GM12878 (cell line): ENCODE measurements around the gene PIGU. TPM values are rescaled to one million over a fixed set of nuclear protein-coding genes. Genes with fewer than 3 reads are reported as not detected.

Experiments used
- ATAC-seq: fragments of 200-7000 bp; cut with Tn5 transposase; 3 replicates; pipeline ENCODE4 v1.9.1; 2020; ENCODE audit warnings: mild to moderate bottlenecking, moderate library complexity
- BruUV-seq: library from RNA; stranded (reverse); fragments of 400-500 nt; replicated peaks from 2 replicates; lab custom pipeline; 2021; lab: Mats Ljungman, UMichigan
- CTCF ChIA-PET: fragments of 300-600 bp; sonication (Branson Sonifier 250); formaldehyde crosslinking; extraction: SDS; loops from one replicate; lab custom pipeline; 2021; ENCODE audit warnings: inconsistent platforms; lab: Yijun Ruan, JAX
- POLR2A ChIA-PET: fragments of 350-600 bp; formaldehyde crosslinking; extraction: SDS; loops from one replicate; lab custom pipeline; 2021; ENCODE audit warnings: inconsistent platforms; lab: Charles Lee
- RAD21 ChIA-PET: fragments of 300-600 bp; sonication (Branson Sonifier 250); formaldehyde crosslinking; loops from one replicate; lab custom pipeline; 2023; ENCODE audit warnings: antibody characterized with exemption; ENCODE audit not compliant: unreplicated experiment; lab: Charles Lee
- SMC1A ChIA-PET: fragments of 300-600 bp; sonication (Branson Sonifier 250); formaldehyde crosslinking; loops from one replicate; lab custom pipeline; 2023; ENCODE audit not compliant: unreplicated experiment, uncharacterized antibody; lab: Charles Lee
- DNase-seq: peaks from one replicate; pipeline ENCODE4 v3.0.0-alpha.2; 2011; ENCODE audit warnings: low read depth, low spot score
- FAIRE-seq: peaks from 3 replicates; lab custom pipeline; 2011; peaks lifted over from hg19 to GRCh38; lab: Jason Lieb, UNC
- H2AFZ ChIP-seq: 2 replicates; pipeline ENCODE4 v1.6.0; 2011; ENCODE audit warnings: low read depth, low read length, control low read depth; ENCODE audit not compliant: control insufficient read depth
- H3K27ac ChIP-seq: 2 replicates; pipeline ENCODE4 v1.5.1; 2011; ENCODE audit warnings: control low read depth; ENCODE audit not compliant: control insufficient read depth, insufficient read depth
- H3K27me3 ChIP-seq, 2 experiments: replicated peaks in 1 of 2; 2 replicates each; pipeline versions ENCODE4 v1.6.0 to v1.6.1; 2011; ENCODE audit warnings: low read length in 1 of 2; ENCODE audit not compliant: control insufficient read depth in 2 of 2, insufficient read depth in 2 of 2
- H3K36me3 ChIP-seq, 2 experiments: 2 replicates each; pipeline ENCODE4 v1.5.1; 2011; ENCODE audit warnings: low read length in 1 of 2; ENCODE audit not compliant: control insufficient read depth in 2 of 2, insufficient read depth in 2 of 2
- H3K4me1 ChIP-seq: 2 replicates; pipeline ENCODE4 v1.6.1; 2011; ENCODE audit warnings: mild to moderate bottlenecking, low read length, moderate library complexity, mixed read lengths; ENCODE audit not compliant: control insufficient read depth, insufficient read depth
- H3K4me2 ChIP-seq: 2 replicates; pipeline ENCODE4 v1.6.0; 2011; ENCODE audit warnings: control low read depth; ENCODE audit not compliant: control insufficient read depth, insufficient read depth
- H3K4me3 ChIP-seq: fragments of 200-600 bp; sonication (generic); 2 replicates; pipeline ENCODE4 v1.5.1; 2016
- H3K79me2 ChIP-seq: 2 replicates; pipeline ENCODE4 v1.6.0; 2011; ENCODE audit warnings: low read length; ENCODE audit not compliant: control insufficient read depth, insufficient read depth
- H3K9ac ChIP-seq: 2 replicates; pipeline ENCODE4 v1.8.0; 2011; ENCODE audit warnings: low read length, control low read depth, mixed read lengths; ENCODE audit not compliant: control insufficient read depth, insufficient read depth
- H3K9me3 ChIP-seq: replicated peaks from 3 replicates; pipeline ENCODE4 v1.5.1; 2011; ENCODE audit warnings: mild to moderate bottlenecking, low read length; ENCODE audit not compliant: control insufficient read depth, insufficient read depth
- H4K20me1 ChIP-seq: 2 replicates; pipeline ENCODE4 v1.6.0; 2011; ENCODE audit not compliant: control insufficient read depth, insufficient read depth
- BHLHE40 ChIP-seq, 2 experiments: fragments of 450-650 bp in 1 of 2; IDR thresholded peaks; 2 replicates each; pipeline ENCODE4 v1.6.1; 2011 to 2017; ENCODE audit warnings: low read depth in 2 of 2, borderline replicate concordance in 1 of 2, improper control_type of control experiment in 1 of 2, low read length in 1 of 2, mild to moderate bottlenecking in 1 of 2
- CBX3 ChIP-seq: fragments of 200-600 bp; sonication (generic); IDR thresholded peaks from 2 replicates; pipeline ENCODE4 v1.6.1; 2016; ENCODE audit warnings: low read depth, borderline replicate concordance
- CEBPB ChIP-seq, 2 experiments: fragments of 150-350 bp in 1 of 2; IDR thresholded peaks; 2 replicates each; pipeline ENCODE4 v1.6.1; 2012 to 2014; ENCODE audit warnings: low read depth in 2 of 2, low read length in 2 of 2, borderline replicate concordance in 1 of 2, inconsistent platforms in 1 of 2
- CREB1 ChIP-seq: IDR thresholded peaks from 2 replicates; pipeline ENCODE4 v1.6.1; 2012; ENCODE audit warnings: low read depth, mild to moderate bottlenecking, inconsistent platforms
- CREM ChIP-seq: IDR thresholded peaks from 2 replicates; pipeline ENCODE4 v1.6.1; 2014; ENCODE audit warnings: antibody characterized with exemption, low read depth
- HCFC1 ChIP-seq: fragments of 150-350 bp; IDR thresholded peaks from 2 replicates; pipeline ENCODE4 v1.6.1; 2014; ENCODE audit warnings: low read length
- HDAC2 ChIP-seq: fragments of 200-600 bp; sonication (generic); IDR thresholded peaks from 2 replicates; pipeline ENCODE4 v1.6.1; 2017
- JUND ChIP-seq: IDR thresholded peaks from 2 replicates; pipeline ENCODE4 v1.6.1; 2012; ENCODE audit warnings: low read depth, mild to moderate bottlenecking, low read length, improper control_type of control experiment, moderate library complexity
- NFIC ChIP-seq: IDR thresholded peaks from 2 replicates; pipeline ENCODE4 v1.6.1; 2012; ENCODE audit warnings: low read depth, mild to moderate bottlenecking, inconsistent platforms, low read length, moderate library complexity
- RAD21 ChIP-seq: IDR thresholded peaks from 2 replicates; pipeline ENCODE4 v1.6.1; 2011; ENCODE audit warnings: mild to moderate bottlenecking, low read depth, low read length, moderate library complexity; ENCODE audit not compliant: insufficient read depth
- RB1 ChIP-seq: fragments of 450-650 bp; formaldehyde crosslinking; IDR thresholded peaks from 2 replicates; pipeline ENCODE4 v1.6.1; 2017; ENCODE audit warnings: mild to moderate bottlenecking, borderline replicate concordance
- RFX5 ChIP-seq: IDR thresholded peaks from 2 replicates; pipeline ENCODE4 v1.6.1; 2011; ENCODE audit warnings: low read depth, low read length, improper control_type of control experiment
- SUPT20H ChIP-seq: IDR thresholded peaks from 2 replicates; pipeline ENCODE4 v1.6.1; 2011; ENCODE audit warnings: low read depth, mild to moderate bottlenecking, low read length, moderate library complexity, borderline replicate concordance; ENCODE audit not compliant: control insufficient read depth
- TARDBP ChIP-seq: IDR thresholded peaks from 2 replicates; pipeline ENCODE4 v1.6.1; 2016; ENCODE audit warnings: borderline replicate concordance
- ZNF274 ChIP-seq: IDR thresholded peaks from one replicate; pipeline ENCODE4 v1.8.0; 2011; ENCODE audit not compliant: insufficient read length, insufficient read depth
- ZNF384 ChIP-seq: IDR thresholded peaks from 2 replicates; pipeline ENCODE4 v1.6.1; 2012; ENCODE audit warnings: low read depth, mild to moderate bottlenecking, low read length, improper control_type of control experiment, borderline replicate concordance
- WGBS: methylation state at CpG from one replicate; pipeline ENCODE4 v1.1.6; 2016; ENCODE audit warnings: low lambda C conversion rate; ENCODE audit not compliant: insufficient replicate concordance, insufficient coverage; ENCODE audit errors: missing lambda C conversion rate; 5-methylcytosine and 5-hydroxymethylcytosine counted together
- in situ Hi-C: fragments of 300-500 bp; cut with MboI; formaldehyde crosslinking; loops from 9 replicates; pipeline ENCODE4 v1.14.3; 2018; ENCODE audit warnings: mixed read lengths
- intact Hi-C: fragments of 100-400 bp; cut with micrococcal nuclease; formaldehyde crosslinking; loops from one replicate; pipeline ENCODE4 v1.14.2; 2022; ENCODE audit not compliant: unreplicated experiment
- polyA plus RNA-seq, 11 experiments: library from polyadenylated mRNA; depleted of rRNA in 4 of 11; unstranded in 6 of 11; stranded (reverse) in 5 of 11; fragments of >200 nt; fragmentation: Nextera tagmentation in 4 of 11; fragmentation: Illumina TruSeq in 1 of 11; extraction: Ambion mirVana in 4 of 11; extraction: Trizol in 1 of 11; gene quantifications; 1 replicate in 1 of 11; 2 replicates in 10 of 11; pipeline versions ENCODE4 v1.2.1 to v1.2.3, GENCODE V29; 2011 to 2016; ENCODE audit warnings: inconsistent platforms in 2 of 11, missing spikeins in 2 of 11, low read depth in 1 of 11
- total RNA-seq, 4 experiments: library from RNA; depleted of rRNA in 3 of 4; stranded (reverse); fragments of >200 nt in 3 of 4; fragmentation: Illumina TruSeq in 1 of 4; extraction: Trizol in 1 of 4; gene quantifications; 2 replicates each; pipeline versions ENCODE4 v1.2.1 to v1.2.3, GENCODE V29; 2013 to 2021
- TF ChIP-seq, protein P1 (sequence below): IDR thresholded peaks from 2 replicates; pipeline ENCODE4 v1.6.1; 2012; ENCODE audit warnings: low read depth, low read length, improper control_type of control experiment
- TF ChIP-seq, protein P2 (sequence below): IDR thresholded peaks from 2 replicates; pipeline ENCODE4 v1.6.1; 2011; ENCODE audit warnings: low read depth, low read length, improper control_type of control experiment, borderline replicate concordance
- TF ChIP-seq, protein P3 (sequence below): fragments of 450-650 bp; IDR thresholded peaks from 2 replicates; pipeline ENCODE4 v1.6.1; 2016; ENCODE audit warnings: mild to moderate bottlenecking

The PIGU gene
- total and polyA plus RNA-seq, 10 of the 15 experiments (the other 5 are each of a cell fraction or from before 2014, with no cell fraction given), result 4.1 to 88.2 (median 25.0) TPM

- FAIRE-seq, result peak; percentile 74
- POLR2A ChIA-PET, result interaction anchor here (0.6 to 2.5 kb wide), 8 partner anchors 9 to 201 kb away, joined by 3 to 11 read pairs (median 4); partner anchors contain the start of genes MAP1LC3A and PIGU
- in situ Hi-C loops, result no loop called here
- TF ChIP-seq RB1 (no peak; the same call in 1 of the 2 replicates), ZNF384 (no peak), NFIC (no peak), HCFC1 (no peak), RFX5 (no peak), TARDBP (no peak), HDAC2 (no peak), CREB1 (peak; percentile 92), RAD21 (no peak), BHLHE40 (IDR thresholded peaks at IDR 0.05; ENCODE audit: borderline replicate concordance in 1 of 2, low read depth in 2 of 2, low read length in 1 of 2) (peak; percentile 79 to 90), CBX3 (no peak), SUPT20H (no peak), ZNF274 (no peak), CREM (peak; percentile 82), JUND (no peak), CEBPB (IDR thresholded peaks at IDR 0.05; ENCODE audit: borderline replicate concordance in 1 of 2, low read depth in 2 of 2, low read length in 2 of 2) (no peak)
- TF ChIP-seq, protein P1, sequence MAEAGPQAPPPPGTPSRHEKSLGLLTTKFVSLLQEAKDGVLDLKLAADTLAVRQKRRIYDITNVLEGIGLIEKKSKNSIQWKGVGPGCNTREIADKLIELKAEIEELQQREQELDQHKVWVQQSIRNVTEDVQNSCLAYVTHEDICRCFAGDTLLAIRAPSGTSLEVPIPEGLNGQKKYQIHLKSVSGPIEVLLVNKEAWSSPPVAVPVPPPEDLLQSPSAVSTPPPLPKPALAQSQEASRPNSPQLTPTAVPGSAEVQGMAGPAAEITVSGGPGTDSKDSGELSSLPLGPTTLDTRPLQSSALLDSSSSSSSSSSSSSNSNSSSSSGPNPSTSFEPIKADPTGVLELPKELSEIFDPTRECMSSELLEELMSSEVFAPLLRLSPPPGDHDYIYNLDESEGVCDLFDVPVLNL, result no peak
- TF ChIP-seq, protein P2, sequence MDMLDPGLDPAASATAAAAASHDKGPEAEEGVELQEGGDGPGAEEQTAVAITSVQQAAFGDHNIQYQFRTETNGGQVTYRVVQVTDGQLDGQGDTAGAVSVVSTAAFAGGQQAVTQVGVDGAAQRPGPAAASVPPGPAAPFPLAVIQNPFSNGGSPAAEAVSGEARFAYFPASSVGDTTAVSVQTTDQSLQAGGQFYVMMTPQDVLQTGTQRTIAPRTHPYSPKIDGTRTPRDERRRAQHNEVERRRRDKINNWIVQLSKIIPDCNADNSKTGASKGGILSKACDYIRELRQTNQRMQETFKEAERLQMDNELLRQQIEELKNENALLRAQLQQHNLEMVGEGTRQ, result no peak
- TF ChIP-seq, protein P3, sequence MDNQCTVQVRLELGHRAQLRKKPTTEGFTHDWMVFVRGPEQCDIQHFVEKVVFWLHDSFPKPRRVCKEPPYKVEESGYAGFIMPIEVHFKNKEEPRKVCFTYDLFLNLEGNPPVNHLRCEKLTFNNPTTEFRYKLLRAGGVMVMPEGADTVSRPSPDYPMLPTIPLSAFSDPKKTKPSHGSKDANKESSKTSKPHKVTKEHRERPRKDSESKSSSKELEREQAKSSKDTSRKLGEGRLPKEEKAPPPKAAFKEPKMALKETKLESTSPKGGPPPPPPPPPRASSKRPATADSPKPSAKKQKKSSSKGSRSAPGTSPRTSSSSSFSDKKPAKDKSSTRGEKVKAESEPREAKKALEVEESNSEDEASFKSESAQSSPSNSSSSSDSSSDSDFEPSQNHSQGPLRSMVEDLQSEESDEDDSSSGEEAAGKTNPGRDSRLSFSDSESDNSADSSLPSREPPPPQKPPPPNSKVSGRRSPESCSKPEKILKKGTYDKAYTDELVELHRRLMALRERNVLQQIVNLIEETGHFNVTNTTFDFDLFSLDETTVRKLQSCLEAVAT, result no peak
Measured at GRCh38 chr20:34704177-34705007, 27.5 kb upstream of the PIGU start, which contains the start of gene TP53INP2. TP53INP2 (plus strand) TSS chr20:34704344; CDS start chr20:34708740, 4,396 bp downstream.

More at GRCh38 chr20:34704177-34705007, 27.5 kb upstream of the PIGU start, which contains the start of gene TP53INP2:
- Histone ChIP-seq H4K20me1 (no peaks in the 10 kb centered on the region), H3K4me3 (peak within 1 kb of the TSS; percentile 96), H3K4me2 (peak within 1 kb of the TSS; percentile 88), H3K9ac (peak within 1 kb of the TSS; percentile 63), H3K79me2 (no peaks in the 10 kb centered on the region), H3K9me3 (no peaks in the 10 kb centered on the region), H3K27ac (peak within 1 kb of the TSS; percentile 70), H3K27me3 (no peaks in the 10 kb centered on the region), H2AFZ (peak within 1 kb of the TSS; percentile 71), H3K36me3 (no peaks in the 10 kb centered on the region), H3K4me1 (peaks cover 3% of the 10 kb centered on the region; the same call in 1 of the 2 replicates)
- no TSS peak for BruUV-seq
- DNase-seq (no peak), ATAC-seq (peak; percentile 66)
- WGBS, result under 1% methylated on average over 72 of the region's 82 CpGs
- CTCF ChIA-PET, result interaction anchor here (0.9 to 10.2 kb wide), 11 partner anchors 9 to 391 kb away, joined by 3 to 118 read pairs (median 3); partner anchors contain the start of gene DYNLRB1
- SMC1A ChIA-PET, result interaction anchor here (0.6 to 13.1 kb wide), 11 partner anchors 12 to 189 kb away, joined by 3 to 146 read pairs (median 4); no protein-coding TSS in a partner anchor
- RAD21 ChIA-PET, result interaction anchor here (0.5 to 1.9 kb wide), 9 partner anchors 8 to 189 kb away, joined by 3 to 11 read pairs (median 3); partner anchors contain the start of gene PIGU
- intact Hi-C loops, result loop anchor here (5.0 kb wide), 1 partner anchor 392 kb away; no protein-coding TSS in a partner anchor
